GM20000 (cell line): ENCODE results near the gene DCDC2.
A peak's percentile ranks its signal among the peaks of the same experiment; 100 is the strongest.

Experiments
- DNase-seq: peaks from one replicate; pipeline ENCODE4 v3.0.0; 2012; ENCODE audit warnings: low spot score
- TF ChIP-seq, protein P1 (sequence below): IDR thresholded peaks from 2 replicates; pipeline ENCODE4 v1.5.1; 2012; ENCODE audit warnings: mild to moderate bottlenecking, control low read depth; ENCODE audit errors: extremely low read depth, missing control alignments

The DCDC2 gene

DNA sequence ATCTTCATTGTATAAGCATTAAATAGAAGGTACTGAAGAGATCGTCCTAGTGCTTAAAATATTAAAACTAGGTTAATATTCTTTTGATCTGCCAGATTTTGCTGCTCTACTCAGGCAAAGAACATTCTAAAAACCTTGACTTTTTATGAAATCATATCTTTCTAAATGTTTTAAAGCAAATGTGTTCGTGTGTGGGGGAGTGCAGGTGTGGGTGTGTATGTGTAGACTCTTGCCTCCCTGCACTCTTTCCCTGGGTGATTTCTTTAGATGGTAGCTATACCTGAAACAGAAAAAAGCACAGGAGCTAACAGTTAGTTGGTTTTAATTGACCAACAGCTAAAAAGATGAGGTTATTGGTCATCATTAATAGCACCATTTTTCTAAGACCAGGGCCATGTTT lies 226.1 kb downstream of the DCDC2 start:
- TF ChIP-seq, protein P1, sequence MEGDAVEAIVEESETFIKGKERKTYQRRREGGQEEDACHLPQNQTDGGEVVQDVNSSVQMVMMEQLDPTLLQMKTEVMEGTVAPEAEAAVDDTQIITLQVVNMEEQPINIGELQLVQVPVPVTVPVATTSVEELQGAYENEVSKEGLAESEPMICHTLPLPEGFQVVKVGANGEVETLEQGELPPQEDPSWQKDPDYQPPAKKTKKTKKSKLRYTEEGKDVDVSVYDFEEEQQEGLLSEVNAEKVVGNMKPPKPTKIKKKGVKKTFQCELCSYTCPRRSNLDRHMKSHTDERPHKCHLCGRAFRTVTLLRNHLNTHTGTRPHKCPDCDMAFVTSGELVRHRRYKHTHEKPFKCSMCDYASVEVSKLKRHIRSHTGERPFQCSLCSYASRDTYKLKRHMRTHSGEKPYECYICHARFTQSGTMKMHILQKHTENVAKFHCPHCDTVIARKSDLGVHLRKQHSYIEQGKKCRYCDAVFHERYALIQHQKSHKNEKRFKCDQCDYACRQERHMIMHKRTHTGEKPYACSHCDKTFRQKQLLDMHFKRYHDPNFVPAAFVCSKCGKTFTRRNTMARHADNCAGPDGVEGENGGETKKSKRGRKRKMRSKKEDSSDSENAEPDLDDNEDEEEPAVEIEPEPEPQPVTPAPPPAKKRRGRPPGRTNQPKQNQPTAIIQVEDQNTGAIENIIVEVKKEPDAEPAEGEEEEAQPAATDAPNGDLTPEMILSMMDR: no peak
- DNase-seq: no peak

DNA sequence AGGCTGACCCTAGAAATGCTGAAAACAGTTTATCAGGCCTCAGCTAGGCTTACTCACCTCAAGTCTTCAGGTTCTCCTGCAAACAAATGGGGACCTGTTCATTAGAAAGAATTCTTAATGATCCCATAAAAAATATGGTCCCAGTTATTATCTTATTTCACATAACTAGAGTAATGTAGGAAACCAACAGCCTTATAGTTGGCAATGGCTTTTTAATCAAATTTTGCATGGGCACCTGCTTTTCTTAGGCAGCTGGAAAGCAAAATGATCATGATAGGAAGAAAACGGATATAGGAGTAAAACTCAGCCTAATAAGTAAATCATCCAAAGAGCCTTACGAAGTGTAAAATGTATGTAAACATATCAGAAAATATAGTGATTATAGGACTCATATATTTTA lies 230.5 kb downstream of the DCDC2 start:
- DNase-seq: no peak
- TF ChIP-seq, protein P1: no peak

DNA sequence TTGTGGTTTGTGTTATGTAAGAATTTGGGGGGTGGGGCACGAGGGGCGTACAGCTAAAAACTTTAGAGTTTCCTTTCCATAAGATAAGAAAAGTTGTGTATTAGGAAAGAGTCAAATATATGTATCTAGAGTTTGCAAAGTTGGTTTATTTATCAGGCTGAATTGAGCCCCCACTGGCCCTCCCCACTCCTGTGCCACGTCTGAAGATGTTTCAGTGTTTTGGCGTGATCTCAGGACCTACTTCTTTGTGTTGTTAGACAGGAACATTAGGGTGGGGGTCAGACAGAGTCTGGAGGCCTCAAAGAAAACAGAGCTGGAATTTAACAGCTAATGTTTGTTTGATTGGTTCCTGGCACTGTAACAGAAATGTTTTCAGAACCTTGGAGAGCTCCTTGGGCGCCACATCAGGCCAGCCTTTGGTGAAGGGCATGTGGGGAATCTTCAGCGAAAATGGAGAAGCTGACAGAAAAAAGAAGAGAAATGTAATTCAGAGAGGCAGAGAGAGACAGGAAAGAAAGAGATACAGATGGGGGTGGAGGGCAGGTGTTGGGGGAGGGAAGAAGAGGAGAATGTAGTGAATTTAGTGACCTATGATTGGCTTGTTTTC lies 231.2 kb downstream of the DCDC2 start:
- TF ChIP-seq, protein P1: no peak
- DNase-seq: peak; percentile 72

DNA sequence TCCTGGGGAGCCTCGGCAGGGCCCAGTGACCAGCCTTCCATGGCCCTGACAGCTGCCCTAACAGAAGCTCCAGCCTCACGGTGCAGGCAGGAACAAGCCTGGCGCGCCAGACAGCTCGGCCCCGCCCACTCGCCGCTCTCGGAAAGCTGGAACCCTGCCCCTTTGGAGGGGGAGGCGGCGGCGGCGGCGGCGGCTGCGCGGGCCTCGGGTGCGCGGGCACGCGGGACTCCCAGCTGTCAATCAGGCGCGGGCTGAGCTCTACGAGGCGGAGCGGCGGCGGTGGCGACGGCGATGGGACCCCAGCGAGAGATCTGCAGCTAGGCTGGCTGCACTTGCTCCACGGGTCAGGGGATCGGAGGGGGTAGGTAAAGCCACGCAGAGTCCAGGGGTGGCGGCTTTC lies 231.9 kb downstream of the DCDC2 start, which contains the start of gene NRSN1:
TSS of gene NRSN1 (plus strand) at position 236 of the 400 bp plus-strand sequence. CDS start 8,113 bp downstream, outside the sequence.
- DNase-seq: no peak
- TF ChIP-seq, protein P1: no peak

DNA sequence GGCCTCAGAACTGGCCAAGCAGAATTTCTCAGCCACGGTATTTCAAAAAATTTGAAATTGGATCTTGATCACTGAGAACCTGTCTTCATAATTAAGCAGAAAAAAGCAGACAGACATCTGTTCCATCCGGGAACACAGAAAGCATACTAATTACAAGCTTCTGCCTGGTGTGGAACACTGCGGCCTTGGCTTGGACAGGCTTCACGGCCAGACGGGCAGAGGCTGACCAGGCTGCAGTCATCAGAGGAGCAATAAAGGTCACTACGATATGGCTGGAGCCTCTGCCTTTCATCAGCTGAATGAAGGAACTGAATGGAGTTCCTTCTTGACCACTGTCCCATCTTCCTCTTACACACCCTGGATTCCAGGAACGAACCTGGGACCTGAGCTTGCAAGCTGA lies 235.7 kb downstream of the DCDC2 start:
- no peak for DNase-seq
- TF ChIP-seq, protein P1: no peak
